ENCODE data around the gene C7orf57. TPM values are rescaled to one million over a fixed set of nuclear protein-coding genes. Genes with fewer than 3 reads are reported as not detected.

The C7orf57 gene
- total RNA-seq, 1 donor from 2014 or later: not detected

DNA sequence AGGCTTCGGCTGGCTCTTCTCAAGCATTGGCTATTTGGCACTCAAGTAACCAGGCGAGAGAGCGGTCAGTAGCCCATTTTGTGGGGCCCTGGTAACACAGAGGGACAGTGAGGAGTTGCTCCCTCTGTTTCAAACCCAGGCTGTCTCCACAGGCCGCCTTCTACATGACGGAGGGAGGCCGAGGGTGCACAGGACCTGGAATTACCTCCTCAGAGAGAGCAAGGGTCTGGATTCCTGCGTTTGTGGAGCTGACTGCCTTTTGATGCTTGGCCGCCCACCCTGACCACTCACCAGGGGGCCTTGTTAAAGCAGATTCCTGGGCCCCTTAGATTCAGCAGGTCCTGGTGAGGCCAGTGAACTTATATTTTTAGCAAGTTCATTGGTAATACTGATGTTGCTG, 66.0 kb downstream of the C7orf57 start:
- DNase-seq (no peak), ATAC-seq (ENCODE audit: poor library complexity) (no peak)
- intact Hi-C loops (cut with DNase I): loop anchor here (10.0 kb wide), 1 partner anchor 307 kb away; no protein-coding TSS in a partner anchor

DNA sequence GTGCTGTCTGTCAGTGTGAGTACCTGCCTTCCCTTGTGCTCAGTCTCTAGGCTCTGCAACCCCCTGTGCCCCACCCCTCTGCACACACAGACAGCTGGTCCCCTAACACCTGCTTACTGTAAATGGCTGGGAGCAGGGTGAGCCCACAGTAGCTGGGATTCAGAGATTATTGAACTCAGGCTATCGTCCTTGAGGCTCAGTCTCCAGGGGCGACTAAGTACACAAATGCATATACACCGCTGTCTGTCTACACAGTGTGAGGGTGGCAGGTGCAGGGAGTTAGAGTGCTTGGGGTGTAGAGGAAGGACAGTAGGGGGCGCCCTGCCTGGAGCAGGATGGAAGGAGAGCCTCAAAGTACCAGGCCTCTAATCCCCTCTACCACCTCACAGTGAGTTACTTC, 66.6 kb downstream of the C7orf57 start:
- intact Hi-C loops (cut with DNase I): loop anchor here (10.0 kb wide), 1 partner anchor 307 kb away; no protein-coding TSS in a partner anchor
- ATAC-seq (ENCODE audit: poor library complexity): no peak
- DNase-seq: no peak

DNA sequence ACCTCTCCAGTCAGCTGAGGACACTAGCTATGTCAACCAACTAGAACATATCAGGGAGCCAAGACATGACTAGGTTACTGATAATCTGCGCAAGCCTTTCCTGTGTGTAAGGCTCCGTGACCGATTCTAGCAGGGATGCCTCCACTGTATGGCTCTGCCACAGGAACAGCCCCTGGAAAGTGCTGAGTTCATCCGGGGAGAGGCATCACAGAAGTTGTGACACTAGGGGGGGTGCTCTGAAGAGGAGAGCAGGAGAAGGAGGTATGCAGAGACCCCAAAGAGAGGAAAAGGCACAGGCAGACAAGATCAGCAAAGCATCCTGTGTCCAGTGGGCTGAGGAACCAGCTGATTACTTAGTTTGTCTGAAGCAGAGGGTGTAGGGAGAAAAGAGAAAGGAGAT, 67.2 kb downstream of the C7orf57 start:
- DNase-seq (no peak), ATAC-seq (ENCODE audit: poor library complexity) (no peak)
- intact Hi-C loops (cut with DNase I): loop anchor here (10.0 kb wide), 1 partner anchor 308 kb away; no protein-coding TSS in a partner anchor

DNA sequence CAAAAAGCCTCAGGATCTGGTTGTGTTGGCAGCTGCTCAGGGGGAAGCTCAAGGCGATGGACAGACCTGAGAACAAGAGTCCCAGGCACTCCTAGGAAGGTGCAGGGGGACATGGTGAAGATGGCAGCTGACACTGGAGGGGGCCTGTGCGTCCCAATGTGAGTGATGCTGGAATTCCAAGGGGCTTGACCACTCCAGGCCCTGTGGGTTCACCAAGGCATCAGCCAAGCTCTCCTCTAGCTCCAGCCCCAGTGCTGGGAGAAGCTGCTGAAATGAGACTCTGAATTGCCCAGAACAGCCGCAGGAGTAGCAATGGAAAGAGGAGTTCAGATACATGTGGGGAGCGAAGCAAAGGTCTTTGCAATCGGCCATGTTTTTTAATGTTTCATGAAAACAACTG, 69.7 kb downstream of the C7orf57 start:
- ATAC-seq (ENCODE audit: poor library complexity): no peak
- intact Hi-C loops (cut with DNase I): loop anchor here (5.0 to 10.0 kb wide), 2 partner anchors 113 to 310 kb away; no protein-coding TSS in a partner anchor

DNA sequence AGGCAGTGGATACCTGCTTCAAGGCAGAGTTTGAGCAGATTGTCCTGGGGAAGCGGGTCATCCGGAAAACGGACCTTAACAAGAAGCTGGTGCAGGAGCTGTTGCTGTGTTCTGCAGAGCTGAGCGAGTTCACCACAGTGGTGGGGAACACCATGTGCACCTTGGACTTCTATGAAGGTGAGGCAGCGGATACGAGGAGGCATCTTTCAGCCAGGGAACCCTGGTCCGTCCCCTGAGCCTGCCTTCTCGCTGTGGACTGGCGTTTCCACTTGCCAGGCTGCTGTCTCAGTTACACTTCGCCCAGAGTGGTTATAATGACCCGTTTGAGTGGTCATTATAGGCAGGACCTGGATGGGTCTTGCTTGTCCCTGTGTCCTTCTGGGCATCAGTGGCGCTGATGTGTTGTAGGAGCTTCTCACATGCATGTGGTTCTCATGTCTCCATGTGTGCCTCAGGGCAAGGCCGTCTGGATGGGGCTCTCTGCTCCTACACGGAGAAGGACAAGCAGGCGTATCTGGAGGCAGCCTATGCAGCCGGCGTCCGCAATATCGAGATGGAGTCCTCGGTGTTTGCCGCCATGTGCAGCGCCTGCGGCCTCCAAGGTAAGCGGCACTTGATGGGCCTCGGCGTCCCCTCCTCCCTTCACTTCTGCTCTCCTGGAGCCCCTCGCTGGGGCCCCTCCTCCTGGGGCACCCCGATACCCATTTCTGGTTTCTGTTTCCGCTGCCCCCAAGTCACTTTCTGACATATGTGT, 71.7 kb downstream of the C7orf57 start:
- no peak for ATAC-seq (ENCODE audit: poor library complexity)
- intact Hi-C loops (cut with DNase I): loop anchor here (5.0 to 10.0 kb wide), 2 partner anchors 115 to 312 kb away; no protein-coding TSS in a partner anchor
- DNase-seq: no peak

More for the DNA sequence above, 69.7 kb downstream of the C7orf57 start:
- DNase-seq: no peak

DNA sequence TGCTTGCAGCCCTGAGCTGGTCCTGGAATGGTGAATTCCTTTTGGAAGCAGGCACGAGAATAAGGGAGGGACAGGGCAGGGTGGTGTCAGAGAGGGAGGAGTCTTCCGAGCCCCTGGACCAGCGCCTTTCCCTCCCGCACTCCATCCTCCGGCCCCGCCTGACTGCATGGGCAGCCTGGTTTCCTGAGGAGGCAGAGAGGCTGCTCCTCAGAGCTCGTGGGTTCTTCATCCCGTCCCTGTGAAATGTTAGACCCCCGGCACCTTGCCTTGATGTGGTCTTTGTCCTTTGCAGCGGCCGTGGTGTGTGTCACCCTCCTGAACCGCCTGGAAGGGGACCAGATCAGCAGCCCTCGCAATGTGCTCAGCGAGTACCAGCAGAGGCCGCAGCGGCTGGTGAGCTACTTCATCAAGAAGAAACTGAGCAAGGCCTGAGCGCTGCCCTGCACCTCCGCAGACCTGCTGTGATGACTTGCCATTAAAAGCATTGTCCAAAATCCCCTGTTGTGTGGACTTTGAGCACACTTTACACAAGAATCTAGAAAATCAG, 72.7 kb downstream of the C7orf57 start:
- ATAC-seq (ENCODE audit: poor library complexity) (no peak), DNase-seq (no peak)
- intact Hi-C loops (cut with DNase I): loop anchor here (2.0 to 10.0 kb wide), 3 partner anchors 73 to 313 kb away; partner anchors contain the start of gene C7orf57

DNA sequence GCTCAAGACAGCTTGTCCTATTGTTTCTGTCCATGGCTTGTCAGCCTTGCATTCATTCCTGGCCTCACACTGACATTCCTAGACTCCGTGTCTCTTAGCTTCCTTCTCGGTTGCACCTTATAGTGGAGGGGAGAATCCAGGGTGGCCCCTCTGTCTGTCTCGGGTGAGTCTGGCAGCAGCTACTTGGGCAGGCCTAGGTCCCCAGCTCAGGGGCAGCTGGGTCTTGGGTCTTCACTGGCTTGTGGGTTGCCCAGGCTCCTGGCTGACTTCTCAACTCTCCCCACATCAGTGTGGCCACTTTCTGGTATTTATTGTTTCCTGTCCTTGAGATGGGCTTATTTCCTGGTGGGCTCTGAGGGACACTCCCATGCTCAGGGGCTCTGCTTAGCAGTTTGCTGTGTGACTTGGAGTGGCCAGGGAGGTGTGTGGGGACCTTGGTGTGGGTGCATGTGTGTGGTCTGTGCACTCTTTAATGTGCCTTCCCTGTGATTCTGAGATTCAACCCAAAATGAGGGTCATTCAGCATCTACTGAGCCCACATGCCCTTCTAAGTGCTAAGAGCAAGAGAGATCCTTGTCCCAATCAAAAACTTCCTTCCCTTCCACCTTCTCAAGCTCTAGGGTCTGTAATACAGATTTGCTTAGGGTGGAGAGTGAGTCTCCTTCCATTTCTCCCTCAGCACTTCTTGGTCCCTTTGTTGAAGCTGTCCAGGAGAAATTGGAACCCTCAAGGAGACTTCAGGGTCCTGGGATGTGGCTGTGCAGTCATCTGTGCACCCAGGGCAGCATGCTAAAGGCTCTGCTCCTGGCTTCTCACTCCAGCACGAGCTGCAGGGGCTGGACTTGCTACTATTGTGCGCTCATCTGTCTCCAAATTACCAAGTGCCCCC, 73.9 kb downstream of the C7orf57 start:
- intact Hi-C loops (cut with DNase I): loop anchor here (2.0 to 10.0 kb wide), 3 partner anchors 74 to 314 kb away; partner anchors contain the start of gene C7orf57
- DNase-seq (no peak), ATAC-seq (ENCODE audit: poor library complexity) (no peak)

DNA sequence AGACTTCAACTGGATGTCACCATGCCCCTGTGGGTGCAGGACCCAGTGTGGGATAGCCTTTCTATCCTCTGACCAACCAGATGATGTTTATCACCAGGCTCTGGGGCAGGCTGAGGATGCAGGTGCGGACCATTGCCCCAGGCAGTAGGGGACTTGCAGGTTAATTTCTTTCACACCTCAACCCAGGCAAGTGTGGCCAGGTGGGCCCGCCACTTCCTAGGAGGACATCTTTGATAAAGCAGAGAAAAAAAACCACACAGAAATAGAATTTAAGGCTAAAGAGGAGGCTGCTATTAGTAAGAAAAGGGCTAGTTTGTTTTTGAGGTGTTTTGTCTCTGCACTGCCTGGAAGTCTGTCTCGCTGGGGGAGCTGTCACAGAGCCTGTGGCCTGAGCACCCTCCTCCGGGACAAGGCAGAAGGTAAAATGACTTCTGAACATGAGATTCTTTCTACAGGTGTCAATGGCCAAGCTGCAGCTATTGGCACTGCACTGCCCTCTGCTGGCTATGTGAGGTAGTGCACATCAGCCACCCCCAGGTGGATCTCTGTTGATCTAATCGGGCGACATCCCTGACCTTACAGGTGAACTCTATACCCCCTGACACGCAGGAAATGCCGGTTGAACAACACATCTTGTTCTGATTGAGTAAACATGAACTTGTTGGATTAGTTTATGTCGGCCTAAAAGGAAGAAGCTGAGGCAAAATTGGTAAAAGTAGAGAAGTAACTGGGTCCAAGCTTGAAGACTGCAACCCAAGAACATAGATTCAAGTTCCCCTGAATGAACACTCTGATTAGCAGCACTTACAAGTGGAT, 74.7 kb downstream of the C7orf57 start:
- DNase-seq: peak; percentile 85
- ATAC-seq (ENCODE audit: poor library complexity): peak; percentile 89
- intact Hi-C loops (cut with DNase I): loop anchor here (2.0 to 10.0 kb wide), 4 partner anchors 75 to 315 kb away; partner anchors contain the start of genes C7orf57 and PKD1L1

DNA sequence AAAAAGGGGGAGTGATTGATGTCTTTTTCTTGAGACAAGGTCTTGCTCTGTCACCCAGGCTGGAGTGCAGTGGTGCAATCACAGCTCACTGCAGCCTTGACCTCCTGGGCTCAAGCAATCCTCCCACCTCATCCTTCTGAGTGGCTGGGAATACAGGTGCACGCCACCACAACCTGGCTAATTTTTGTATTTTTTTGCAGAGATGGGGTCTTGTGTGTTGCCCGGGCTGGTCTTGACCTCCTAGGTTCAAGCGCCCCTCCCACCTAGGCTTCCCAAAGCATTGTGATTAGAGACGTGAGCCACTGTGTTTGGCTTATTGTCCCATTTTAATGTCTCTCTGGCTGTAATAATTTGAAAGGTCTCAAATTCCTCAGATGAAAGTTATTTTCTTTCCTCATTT, 75.5 kb downstream of the C7orf57 start:
- intact Hi-C loops (cut with DNase I): loop anchor here (5.0 kb wide), 1 partner anchor 164 kb away; the partner anchor contains the start of gene PKD1L1
- ATAC-seq (ENCODE audit: poor library complexity): no peak
- DNase-seq: no peak

Other genes starting within 250 kb of the C7orf57 start
- gene PKD1L1, start 87.1 kb upstream of the C7orf57 start, total RNA-seq: 1.9 TPM
- gene HUS1, start 55.9 kb upstream of the C7orf57 start, total RNA-seq: 23.8 TPM
- gene SUN3, start 6.4 kb upstream of the C7orf57 start, total RNA-seq: not detected
- 20.3 TPM for gene UPP1, start 53.7 kb downstream of the C7orf57 start, total RNA-seq
- 0.16 TPM for gene ABCA13, start 135.9 kb downstream of the C7orf57 start, total RNA-seq

Measured in Right ventricle myocardium superior (tissue), 1 donor.